HG03432 (cell line): ENCODE results near the gene ACMSD.
"Not testable (repeated sequence)": the region's sequence is repeated elsewhere in the genome, so short reads cannot be mapped to it uniquely, and the experiment has no call there.

Experiments used
- ATAC-seq: cut with Tn5 transposase; IDR thresholded peaks from one replicate; pipeline ENCODE4 v1.9.1; 2021; ENCODE audit warnings: mild to moderate bottlenecking, moderate library complexity; ENCODE audit not compliant: unreplicated experiment

ACMSD gene

GRCh38 chr2:134846213-134846612 is 7.8 kb downstream of the ACMSD start:
- ATAC-seq: no peak

DNA sequence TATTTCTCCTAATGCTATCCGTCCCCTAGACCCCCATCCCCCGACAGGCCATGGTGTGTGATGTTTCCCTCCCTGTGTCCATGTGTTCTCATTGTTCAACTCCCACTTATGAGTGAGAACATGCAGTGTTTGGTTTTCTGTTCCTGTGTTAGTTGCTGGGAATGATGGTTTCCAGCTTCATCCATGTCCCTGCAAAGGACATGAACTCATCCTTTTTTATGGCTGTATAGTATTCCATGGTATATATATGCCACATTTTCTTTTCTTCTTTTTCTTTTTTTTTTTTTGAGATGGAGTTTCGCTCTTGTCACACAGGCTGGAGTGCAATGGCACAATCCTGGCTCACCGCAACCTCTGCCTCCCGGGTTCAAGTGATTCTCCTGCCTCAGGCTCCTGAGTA is 9.2 kb downstream of the ACMSD start:
- not testable (repeated sequence) for ATAC-seq

- no peak for ATAC-seq
Measured at GRCh38 chr2:134852518-134852917, 14.1 kb downstream of the ACMSD start.

DNA sequence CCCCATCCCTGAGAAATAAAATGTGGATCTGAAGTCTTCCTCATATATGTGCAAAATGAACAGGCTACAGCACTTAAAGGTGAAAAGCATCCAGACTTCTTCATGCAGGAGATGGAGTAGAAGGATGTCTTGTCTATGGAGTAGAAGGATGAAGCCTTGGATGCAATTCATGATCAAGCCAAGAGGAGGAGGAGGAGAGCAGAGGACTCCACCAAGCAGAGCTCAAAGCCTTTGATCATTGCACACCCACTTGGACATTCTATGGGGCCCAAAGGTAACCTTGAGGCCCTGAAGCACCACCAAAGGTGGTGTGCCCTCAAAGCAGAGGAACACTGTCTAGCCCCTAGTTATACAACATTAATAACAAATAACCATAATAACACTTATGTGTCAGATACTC is 17.3 kb downstream of the ACMSD start:
- ATAC-seq: no peak

DNA sequence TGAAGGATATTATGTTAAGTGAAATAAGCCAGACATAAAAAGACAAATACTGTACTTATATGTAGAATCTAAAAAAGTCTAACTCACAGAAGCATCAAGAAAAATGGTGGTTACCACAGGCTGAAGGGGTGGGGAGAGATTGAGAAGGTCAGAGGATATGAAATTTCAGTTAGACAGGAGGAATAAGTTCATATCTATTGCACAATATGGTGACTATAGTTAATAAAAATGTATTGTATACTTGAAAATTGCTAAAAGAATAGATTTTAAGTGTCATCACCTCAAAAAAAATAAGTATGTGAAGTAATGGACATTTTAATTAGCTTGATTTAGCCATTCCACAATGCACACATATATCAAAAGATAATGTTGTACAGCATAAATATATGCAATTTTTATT is 19.8 kb downstream of the ACMSD start:
- ATAC-seq: no peak

DNA sequence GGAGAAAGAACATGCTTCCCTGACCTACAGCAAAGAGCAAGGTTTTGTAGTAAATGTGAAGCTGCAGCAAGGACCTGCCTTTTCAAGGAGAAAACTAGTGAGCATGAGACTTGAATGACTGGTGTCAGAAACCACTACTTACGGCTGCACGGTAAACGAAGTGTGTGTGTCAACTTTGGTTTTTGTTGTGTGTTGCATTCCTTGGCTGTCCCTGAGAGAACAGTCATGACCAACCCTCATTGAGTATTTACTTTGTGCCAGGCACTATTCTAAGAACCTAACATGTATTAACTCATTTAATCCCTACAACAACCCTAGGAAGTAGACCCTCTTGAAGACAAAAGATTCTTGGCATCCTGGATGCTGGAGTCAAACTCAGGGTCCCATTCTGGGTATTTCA is 22.8 kb downstream of the ACMSD start:
- ATAC-seq: no peak

DNA sequence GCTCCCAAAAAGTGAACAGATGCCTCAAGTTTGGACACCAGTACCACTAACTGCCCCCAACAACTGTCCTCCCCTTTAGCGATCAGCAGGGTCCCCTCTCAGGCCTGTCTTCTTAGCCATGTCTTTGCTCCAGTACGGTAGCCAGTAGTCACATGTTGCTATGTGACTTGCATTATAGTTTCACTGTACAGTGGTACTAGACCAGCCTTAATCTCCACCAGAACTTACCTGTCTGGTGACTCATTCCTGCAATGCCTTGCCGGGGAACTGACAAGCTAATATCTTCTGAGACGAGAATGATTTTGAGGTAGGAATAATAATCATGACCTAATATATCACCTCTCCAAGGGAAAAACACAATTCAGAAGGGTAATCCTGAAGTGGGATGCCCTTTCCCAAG is 23.7 kb downstream of the ACMSD start:
- no peak for ATAC-seq

DNA sequence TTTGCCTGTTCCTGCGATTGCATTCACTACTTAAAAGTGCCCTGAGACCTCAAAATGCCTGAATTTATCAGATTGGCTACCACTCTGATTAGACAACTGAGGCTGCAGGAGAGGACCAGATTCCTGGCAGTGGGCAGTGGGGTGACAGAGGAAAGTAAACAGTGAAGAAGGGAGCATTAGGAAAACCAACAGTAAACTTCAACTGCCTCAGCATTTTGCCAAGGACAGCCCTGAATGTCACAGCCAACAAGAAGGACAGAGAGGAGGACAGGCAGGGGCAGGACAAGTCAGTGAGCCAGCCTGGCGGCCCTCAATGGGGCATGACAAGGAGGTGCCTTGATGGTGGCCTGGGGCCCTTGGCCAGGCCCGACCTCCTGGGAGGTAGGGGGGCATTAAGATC is 24.3 kb downstream of the ACMSD start:
- ATAC-seq: no peak

GRCh38 chr2:134863446-134863845 is 25.0 kb downstream of the ACMSD start:
- ATAC-seq: no peak

DNA sequence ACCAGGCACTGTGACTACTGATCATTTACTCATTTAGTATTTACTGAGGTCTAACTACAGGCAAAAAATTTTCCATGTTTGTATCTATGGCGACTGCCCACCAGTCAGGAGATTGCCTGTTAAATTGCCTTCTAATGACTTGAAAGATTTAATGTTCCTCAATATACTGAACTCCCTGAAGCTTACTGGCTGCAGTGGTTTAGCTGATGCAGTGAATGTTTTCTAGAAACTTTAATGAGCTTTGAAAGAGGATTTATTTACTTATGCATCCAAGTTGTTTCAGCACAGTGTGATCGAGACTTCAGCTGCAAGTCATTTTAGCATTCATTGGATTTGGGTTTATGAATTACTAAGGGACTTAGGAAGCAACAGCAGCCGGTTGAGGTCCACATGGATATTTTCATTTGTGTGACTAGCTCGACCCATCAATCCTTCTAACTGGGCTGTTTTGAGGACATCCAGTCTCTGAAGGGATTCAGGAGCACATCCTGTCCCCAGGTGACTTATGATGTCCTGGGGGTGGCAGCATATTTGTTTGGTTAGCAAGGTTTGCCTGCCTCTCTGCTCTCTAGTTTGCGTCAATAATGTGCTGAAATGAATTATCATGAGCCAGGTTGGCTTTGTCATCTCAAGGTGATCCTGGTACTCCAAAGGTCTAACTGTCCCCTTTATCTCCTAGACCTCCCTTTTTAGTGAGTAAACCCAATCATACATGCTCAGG is 26.8 kb downstream of the ACMSD start:
- no peak for ATAC-seq

DNA sequence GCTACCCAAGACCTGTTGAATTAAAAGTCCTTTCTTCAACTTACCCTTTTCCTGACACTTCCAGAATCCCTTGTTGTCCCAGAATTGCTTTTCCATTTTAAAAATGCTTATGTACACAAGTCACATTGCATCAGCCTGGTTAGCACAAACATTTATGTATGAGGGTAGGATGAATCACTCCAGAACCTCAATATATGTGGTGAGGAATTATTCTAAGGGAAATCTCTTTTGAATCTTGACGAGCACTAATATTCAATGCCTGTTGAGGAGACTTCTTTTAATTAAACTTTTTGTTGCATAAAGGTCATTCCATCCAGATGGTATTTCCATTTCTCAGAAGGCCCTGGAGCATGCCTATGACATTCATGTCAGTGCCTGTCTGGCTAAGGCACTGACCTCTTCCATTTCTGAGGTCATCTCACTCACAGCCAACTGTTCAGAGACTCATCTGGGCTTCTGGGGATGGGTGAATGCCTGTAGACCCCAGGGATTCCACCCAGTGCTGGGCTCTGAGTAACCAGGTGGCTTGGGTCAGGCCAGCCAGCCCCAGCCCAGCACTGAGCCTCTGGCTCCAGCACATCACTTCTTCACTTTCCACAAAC is 28.2 kb downstream of the ACMSD start:
- no peak for ATAC-seq

GRCh38 chr2:134869946-134870736 is 31.7 kb downstream of the ACMSD start:
- ATAC-seq: no peak

DNA sequence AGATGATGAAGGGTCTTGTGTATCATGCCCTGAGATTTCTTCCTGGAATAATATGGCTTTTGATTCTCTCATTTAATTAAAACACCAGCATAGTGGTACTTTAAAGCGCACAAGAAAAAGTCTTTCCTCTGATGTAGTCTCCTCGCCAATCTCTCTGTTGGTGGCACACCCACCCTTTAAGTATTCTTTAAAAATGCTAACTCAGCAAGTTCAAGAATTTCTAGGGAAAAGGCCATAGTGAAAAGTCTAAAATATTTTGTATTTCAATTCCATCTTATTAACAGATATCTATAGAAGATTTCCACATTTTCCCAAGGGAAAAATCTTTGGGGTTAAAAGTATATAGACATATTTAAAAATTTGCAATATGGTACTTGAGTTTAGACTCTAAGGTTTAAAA is 34.7 kb downstream of the ACMSD start:
- no peak for ATAC-seq

DNA sequence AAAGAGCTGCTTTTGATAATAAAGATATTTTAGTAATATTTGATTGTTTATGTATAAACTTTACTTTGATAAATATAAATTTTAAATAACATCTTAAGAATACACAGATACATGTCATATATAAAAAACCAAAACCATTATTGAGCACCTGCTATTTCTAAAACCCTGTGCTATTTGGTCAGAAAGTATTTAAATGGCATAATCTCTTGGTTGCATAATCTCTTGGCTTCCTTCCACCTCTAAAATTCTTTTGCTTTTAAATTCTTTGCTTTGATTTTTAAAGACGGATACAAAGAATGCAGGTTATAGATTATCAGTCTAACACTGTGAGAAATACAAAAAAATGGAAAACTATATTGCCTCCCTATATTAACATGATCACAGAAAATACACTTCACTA is 36.9 kb downstream of the ACMSD start:
- no peak for ATAC-seq

DNA sequence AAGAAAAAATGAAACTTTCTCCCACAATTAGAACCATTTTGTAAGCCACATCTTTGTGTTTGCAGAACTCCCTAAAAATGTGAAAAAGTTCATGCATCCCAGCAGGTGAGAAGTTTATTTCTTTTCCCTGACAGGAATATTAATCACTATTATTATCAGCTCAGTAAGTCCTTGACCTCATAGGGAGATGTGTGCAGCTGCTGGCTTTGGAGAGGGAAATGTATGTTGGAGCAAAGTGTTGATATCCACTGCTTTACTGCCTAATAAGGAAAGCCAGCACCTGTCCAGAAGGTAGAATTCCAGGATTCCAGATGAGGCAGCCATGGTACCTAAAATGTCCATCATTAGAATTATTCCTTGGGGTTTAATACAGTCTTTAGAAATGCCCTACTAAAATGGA is 44.4 kb downstream of the ACMSD start:
- no peak for ATAC-seq

DNA sequence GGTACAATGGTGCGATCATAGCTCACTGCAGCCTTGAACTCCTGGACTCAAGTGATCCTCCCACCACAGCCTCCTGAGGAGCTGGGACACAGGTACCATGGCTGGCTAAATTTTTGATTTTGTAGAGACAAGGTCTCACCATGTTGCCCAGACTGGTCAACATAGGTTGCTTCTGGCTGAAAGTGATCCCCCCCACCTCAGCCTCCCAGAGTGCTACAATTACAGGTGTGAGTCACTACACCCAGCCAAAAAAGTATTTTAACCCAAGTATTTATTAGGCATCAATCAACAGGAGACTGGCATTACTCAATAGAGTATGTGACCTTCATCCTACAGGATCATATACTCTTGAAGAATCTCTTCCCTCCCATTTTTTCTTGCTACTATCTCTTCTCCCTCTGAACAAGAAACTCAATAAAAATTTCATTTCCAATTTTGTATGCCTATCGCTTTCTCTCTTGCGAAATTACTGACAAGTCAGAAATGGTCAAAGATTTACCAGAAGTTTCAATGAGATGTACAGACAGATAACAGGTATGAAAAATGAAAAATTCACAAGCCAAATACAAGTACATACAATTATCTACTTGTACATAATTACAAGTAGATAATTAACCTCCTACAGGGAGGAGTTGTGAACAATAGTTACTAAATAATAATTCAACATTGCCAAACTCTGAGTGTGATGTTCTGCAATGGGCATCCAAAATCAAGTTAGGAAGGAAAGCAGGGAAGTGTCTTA is 45.3 kb downstream of the ACMSD start:
- ATAC-seq: no peak

DNA sequence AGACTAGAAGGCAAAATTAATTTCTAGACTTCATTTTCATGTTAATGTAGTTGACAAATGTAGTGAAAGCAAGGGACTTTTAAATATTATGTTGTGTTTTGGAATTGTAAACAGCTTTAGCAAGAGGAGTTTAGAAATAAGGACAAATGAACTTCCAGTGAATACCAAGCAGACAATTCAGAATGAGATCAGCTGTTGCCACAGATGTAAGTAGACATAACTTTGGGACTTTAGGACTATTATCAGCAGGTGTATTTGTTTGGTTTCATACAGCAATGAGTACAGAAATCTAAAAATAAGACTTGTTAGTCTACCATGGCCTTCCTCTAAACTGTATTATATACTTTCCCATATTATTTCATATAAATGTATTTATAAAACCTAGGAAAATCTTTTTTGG is 46.0 kb downstream of the ACMSD start:
- no peak for ATAC-seq

- ATAC-seq: no peak
Measured at GRCh38 chr2:134892282-134893035, 54.0 kb downstream of the ACMSD start.

- ATAC-seq: no peak
Measured at GRCh38 chr2:134897932-134898331, 59.5 kb downstream of the ACMSD start.

GRCh38 chr2:134899204-134899603 is 60.8 kb downstream of the ACMSD start:
- ATAC-seq: no peak

GRCh38 chr2:134900151-134900550 is 61.7 kb downstream of the ACMSD start:
- no peak for ATAC-seq
